T1000 (cell line): ENCODE results near the gene C16orf74.

Experiments
- DNase-seq: peaks from one replicate; lab custom pipeline; 2025; ENCODE audit warnings: mixed read lengths; lab: John Stamatoyannopoulos, UW

C16orf74 gene

GRCh38 chr16:85774811-85775210, 23.9 kb upstream of the C16orf74 start:
- no peak for DNase-seq

GRCh38 chr16:85774136-85774535, 23.2 kb upstream of the C16orf74 start:
- no peak for DNase-seq

- DNase-seq = no peak
Observed at GRCh38 chr16:85773044-85773443, 22.1 kb upstream of the C16orf74 start.

- no peak for DNase-seq
Observed at GRCh38 chr16:85770741-85771140, 19.8 kb upstream of the C16orf74 start.

- no peak for DNase-seq
Observed at GRCh38 chr16:85768199-85768598, 17.3 kb upstream of the C16orf74 start.

- peak; percentile 47 for DNase-seq
Observed at GRCh38 chr16:85767531-85767930, 16.6 kb upstream of the C16orf74 start.

- no peak for DNase-seq
Observed at GRCh38 chr16:85765767-85766166, 14.9 kb upstream of the C16orf74 start.

- no peak for DNase-seq
Observed at GRCh38 chr16:85765211-85765610, 14.3 kb upstream of the C16orf74 start.

- no peak for DNase-seq
Observed at GRCh38 chr16:85763616-85764015, 12.7 kb upstream of the C16orf74 start.

GRCh38 chr16:85762970-85763369, 12.1 kb upstream of the C16orf74 start:
- no peak for DNase-seq

GRCh38 chr16:85761861-85762260, 11.0 kb upstream of the C16orf74 start:
- DNase-seq = no peak

- DNase-seq = no peak
Observed at GRCh38 chr16:85759631-85760419, 8.9 kb upstream of the C16orf74 start.

GRCh38 chr16:85759136-85759535, 8.2 kb upstream of the C16orf74 start:
- DNase-seq = no peak

- no peak for DNase-seq
Observed at GRCh38 chr16:85757341-85757822, 6.5 kb upstream of the C16orf74 start.

- DNase-seq = no peak
Observed at GRCh38 chr16:85755929-85756768, 5.3 kb upstream of the C16orf74 start.

GRCh38 chr16:85754413-85754812, 3.5 kb upstream of the C16orf74 start:
- DNase-seq = no peak

GRCh38 chr16:85753976-85754375, 3.1 kb upstream of the C16orf74 start:
- DNase-seq = no peak

GRCh38 chr16:85753559-85753958, 2.7 kb upstream of the C16orf74 start:
- no peak for DNase-seq

GRCh38 chr16:85752511-85753420, 1.9 kb upstream of the C16orf74 start:
- no peak for DNase-seq

GRCh38 chr16:85751698-85752501, 1.0 kb upstream of the C16orf74 start:
- no peak for DNase-seq
